ENCODE data around the gene ZNF883. TPM values are rescaled to one million over a fixed set of nuclear protein-coding genes. Genes with fewer than 3 reads are reported as not detected.

Gene ZNF883
- total and polyA plus RNA-seq, 2 of the 4 experiments (the other 2 are of a cell fraction), result 0.51 to 0.54 TPM

DNA sequence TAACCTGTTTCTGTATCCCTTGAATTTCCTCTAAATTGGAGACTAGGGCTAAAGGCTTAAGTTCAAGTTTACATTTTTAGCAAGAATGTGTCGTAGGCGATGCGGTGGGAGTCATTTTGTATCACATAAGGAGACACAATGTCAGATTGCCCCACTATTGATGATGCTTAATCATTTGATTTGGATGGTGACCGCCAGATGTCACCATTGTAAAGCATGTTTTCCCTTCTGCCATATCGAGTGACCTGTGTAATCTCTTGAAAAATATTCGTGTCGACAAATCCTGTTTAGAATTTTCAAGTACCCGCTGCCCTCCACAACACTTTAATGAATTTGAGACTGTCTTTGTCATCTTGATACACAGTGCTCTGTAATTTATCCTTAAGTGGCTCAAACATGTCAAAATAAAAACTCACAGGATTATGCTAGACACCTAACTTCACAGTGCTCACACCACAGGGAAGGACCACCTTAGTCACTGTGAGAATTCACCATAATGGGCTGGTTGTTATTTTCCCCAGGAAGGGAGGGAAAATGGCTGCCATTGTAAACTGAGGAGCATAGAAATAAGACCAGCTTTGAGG is 86.8 kb downstream of the ZNF883 start:
- Histone ChIP-seq H2AK9ac (replicated peaks; ENCODE audit: low read depth, low read length, poor library complexity) (no peak overlapping the region), H4K8ac (ENCODE audit: low read depth in 2 of 2, low read length in 2 of 2) (no peak overlapping the region), H3K9me3 (ENCODE audit: control insufficient read depth, insufficient read depth, low read length) (no peaks in the 10 kb centered on the region; the same call in 1 of the 2 replicates), H2BK5ac (ENCODE audit: low read depth, low read length, poor library complexity, severe bottlenecking) (no peak overlapping the region), H3K27ac (ENCODE audit: insufficient read depth, low read length) (no peak overlapping the region), H3K4me2 (ENCODE audit: low read depth, low read length) (no peak overlapping the region), H3K56ac (ENCODE audit: extremely low read depth, insufficient read depth, low read length) (no peak overlapping the region), H3K4me1 (ENCODE audit: control insufficient read depth, insufficient read depth, low read length) (no peaks in the 10 kb centered on the region), H4K91ac (ENCODE audit: insufficient read depth, low read depth, low read length) (no peak overlapping the region), H3K14ac (replicated peaks; ENCODE audit: low read depth, low read length) (no peak overlapping the region), H3K9me1 (ENCODE audit: insufficient read depth, low read length) (no peaks in the 10 kb centered on the region), H4K20me1 (ENCODE audit: insufficient read depth, low read length) (no peaks in the 10 kb centered on the region), H3K18ac (ENCODE audit: low read depth, low read length) (no peak overlapping the region), H2AFZ (replicated peaks; ENCODE audit: low read length, poor library complexity) (no peak overlapping the region), H3K79me1 (ENCODE audit: low read depth in 1 of 2, low read length in 2 of 2) (no peaks in the 10 kb centered on the region), H2BK20ac (ENCODE audit: low read depth, low read length) (no peak overlapping the region), H3K23ac (ENCODE audit: low read depth, low read length) (no peak overlapping the region), H3K4ac (ENCODE audit: low read depth, low read length) (no peak overlapping the region), H3K4me3 (ENCODE audit: insufficient read depth, low read depth, low read length) (no peak overlapping the region), H2BK120ac (ENCODE audit: low read depth, low read length) (no peak overlapping the region), H2AK5ac (ENCODE audit: low read depth, low read length) (no peak overlapping the region), H3K9ac (ENCODE audit: low read depth, low read length) (no peak overlapping the region), H2BK15ac (ENCODE audit: low read depth, low read length) (no peak overlapping the region), H3K36me3 (ENCODE audit: control insufficient read depth, insufficient read depth, low read length) (no peaks in the 10 kb centered on the region), H4K5ac (ENCODE audit: low read depth, low read length) (no peak overlapping the region), H3K27me3 (ENCODE audit: control insufficient read depth, insufficient read depth, low read length) (peaks cover 23% of the 10 kb centered on the region)
- 30% methylated on average over 2 of the region's 8 CpGs; no CpG with 5 or more reads in 1 of the 2 experiments for WGBS, 2 experiments (ENCODE audit: extremely low coverage in 2 of 2, insufficient read length in 1 of 2)
- dilution Hi-C loops (cut with HindIII; ENCODE audit: low sequenced_read_pairs, unreplicated experiment) (no loop called here), in situ Hi-C loops (cut with MboI; ENCODE audit: low sequenced_read_pairs) (no loop called here), intact Hi-C loops (cut with micrococcal nuclease) (no loop called here)
- DNase-seq, result peak; percentile 23
- no TSS peak for BruUV-seq (replicated peaks)
- TF ChIP-seq MXI1 (IDR thresholded peaks at IDR 0.05; ENCODE audit: borderline replicate concordance, low read depth, low read length) (no peak), CHD1 (IDR thresholded peaks at IDR 0.05; ENCODE audit: low read depth, low read length) (no peak), RFX5 (IDR thresholded peaks at IDR 0.05; ENCODE audit: low read depth, low read length) (no peak), NFE2L2 (IDR thresholded peaks at IDR 0.05; ENCODE audit: low read depth, low read length) (no peak), BHLHE40 (IDR thresholded peaks at IDR 0.05; ENCODE audit: low read depth, low read length) (no peak), FOS (IDR thresholded peaks at IDR 0.05; ENCODE audit: low read depth, low read length) (no peak), RAD21 (IDR thresholded peaks at IDR 0.05; ENCODE audit: low read length) (peak; percentile 58), CEBPB (IDR thresholded peaks at IDR 0.05; ENCODE audit: low read depth, low read length) (no peak), SMC3 (IDR thresholded peaks at IDR 0.05; ENCODE audit: low read depth, low read length) (peak; percentile 34; the same call in 1 of the 2 replicates), MAFK (IDR thresholded peaks at IDR 0.05; ENCODE audit: low read depth, low read length) (no peak)
- TF ChIP-seq, protein P1, sequence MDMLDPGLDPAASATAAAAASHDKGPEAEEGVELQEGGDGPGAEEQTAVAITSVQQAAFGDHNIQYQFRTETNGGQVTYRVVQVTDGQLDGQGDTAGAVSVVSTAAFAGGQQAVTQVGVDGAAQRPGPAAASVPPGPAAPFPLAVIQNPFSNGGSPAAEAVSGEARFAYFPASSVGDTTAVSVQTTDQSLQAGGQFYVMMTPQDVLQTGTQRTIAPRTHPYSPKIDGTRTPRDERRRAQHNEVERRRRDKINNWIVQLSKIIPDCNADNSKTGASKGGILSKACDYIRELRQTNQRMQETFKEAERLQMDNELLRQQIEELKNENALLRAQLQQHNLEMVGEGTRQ (IDR thresholded peaks at IDR 0.05; ENCODE audit: low read depth, low read length), result no peak
- TF ChIP-seq, protein P2, sequence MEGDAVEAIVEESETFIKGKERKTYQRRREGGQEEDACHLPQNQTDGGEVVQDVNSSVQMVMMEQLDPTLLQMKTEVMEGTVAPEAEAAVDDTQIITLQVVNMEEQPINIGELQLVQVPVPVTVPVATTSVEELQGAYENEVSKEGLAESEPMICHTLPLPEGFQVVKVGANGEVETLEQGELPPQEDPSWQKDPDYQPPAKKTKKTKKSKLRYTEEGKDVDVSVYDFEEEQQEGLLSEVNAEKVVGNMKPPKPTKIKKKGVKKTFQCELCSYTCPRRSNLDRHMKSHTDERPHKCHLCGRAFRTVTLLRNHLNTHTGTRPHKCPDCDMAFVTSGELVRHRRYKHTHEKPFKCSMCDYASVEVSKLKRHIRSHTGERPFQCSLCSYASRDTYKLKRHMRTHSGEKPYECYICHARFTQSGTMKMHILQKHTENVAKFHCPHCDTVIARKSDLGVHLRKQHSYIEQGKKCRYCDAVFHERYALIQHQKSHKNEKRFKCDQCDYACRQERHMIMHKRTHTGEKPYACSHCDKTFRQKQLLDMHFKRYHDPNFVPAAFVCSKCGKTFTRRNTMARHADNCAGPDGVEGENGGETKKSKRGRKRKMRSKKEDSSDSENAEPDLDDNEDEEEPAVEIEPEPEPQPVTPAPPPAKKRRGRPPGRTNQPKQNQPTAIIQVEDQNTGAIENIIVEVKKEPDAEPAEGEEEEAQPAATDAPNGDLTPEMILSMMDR (conservative IDR thresholded peaks at IDR 0.05; ENCODE audit: low read depth, low read length), result peak; percentile 44
- TF ChIP-seq, protein P3, sequence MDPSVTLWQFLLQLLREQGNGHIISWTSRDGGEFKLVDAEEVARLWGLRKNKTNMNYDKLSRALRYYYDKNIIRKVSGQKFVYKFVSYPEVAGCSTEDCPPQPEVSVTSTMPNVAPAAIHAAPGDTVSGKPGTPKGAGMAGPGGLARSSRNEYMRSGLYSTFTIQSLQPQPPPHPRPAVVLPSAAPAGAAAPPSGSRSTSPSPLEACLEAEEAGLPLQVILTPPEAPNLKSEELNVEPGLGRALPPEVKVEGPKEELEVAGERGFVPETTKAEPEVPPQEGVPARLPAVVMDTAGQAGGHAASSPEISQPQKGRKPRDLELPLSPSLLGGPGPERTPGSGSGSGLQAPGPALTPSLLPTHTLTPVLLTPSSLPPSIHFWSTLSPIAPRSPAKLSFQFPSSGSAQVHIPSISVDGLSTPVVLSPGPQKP (IDR thresholded peaks at IDR 0.05; ENCODE audit: borderline replicate concordance, low read depth, low read length), result no peak
- ChIA-PET POLR2A (ENCODE audit: unreplicated experiment) (no interaction called here), CTCF (interaction anchor here (1.1 kb wide), 1 partner anchor 187 kb away, joined by 4 read pairs; no protein-coding TSS in a partner anchor)
- 0 out of 2 replicates have a peak, but pooled peaks have one; percentile 40 for ATAC-seq (ENCODE audit: low read depth)

Data from IMR-90 (cell line).